Measurements from ENCODE around the gene COL6A3. TPM values are rescaled to one million over a fixed set of nuclear protein-coding genes. Genes with fewer than 3 reads are reported as not detected.

COL6A3 gene
- total and polyA plus RNA-seq, 9 of the 15 experiments (the other 6 are each of a cell fraction or from before 2014, with no cell fraction given): 0.07 to 4.1 (median 1.5) TPM

- H3K27ac ChIP-seq (ENCODE audit: extremely low read depth, low read depth, low read length): no peak overlapping the region
- peaks cover 0 to 9% of the 10 kb centered on the region in 2 experiments; a peak in 1 of 5 replicates for H3K27me3 ChIP-seq (ENCODE audit: control insufficient read depth in 2 of 2, insufficient read depth in 2 of 2, low read length in 2 of 2)
- no peaks in the 10 kb centered on the region for H3K9me3 ChIP-seq (replicated peaks; ENCODE audit: control insufficient read depth, insufficient read depth, low read depth, low read length)
- ChIA-PET POLR2A (no interaction called here), CTCF (ENCODE audit: low intra/inter-chr PET ratio) (no interaction called here)
- no peak for ATAC-seq
- no peak overlapping the region for H3K9ac ChIP-seq (ENCODE audit: insufficient read depth in 1 of 2, low read depth in 2 of 2, low read length in 2 of 2)
- TF ChIP-seq NR2C2 (CRISPR knock-in tag; IDR thresholded peaks at IDR 0.05): no peak
- TF ChIP-seq NR2C2 (tag; IDR thresholded peaks at IDR 0.05): no peak
- TF ChIP-seq ZFP1 (CRISPR knock-in tag; IDR thresholded peaks at IDR 0.05): no peak
- TF ChIP-seq NR0B1 (IDR thresholded peaks at IDR 0.05; ENCODE audit: partially characterized antibody): no peak
- TF ChIP-seq SIN3A (IDR thresholded peaks at IDR 0.05; ENCODE audit: borderline replicate concordance in 2 of 2, control insufficient read depth in 1 of 2, low read depth in 2 of 2, low read length in 2 of 2): no peak
- no peak for TF ChIP-seq TFE3 (CRISPR knock-in tag; IDR thresholded peaks at IDR 0.05)
- no peak for TF ChIP-seq ZNF511 (CRISPR knock-in tag; IDR thresholded peaks at IDR 0.05)
- TF ChIP-seq CBFA2T2 (conservative IDR thresholded peaks at IDR 0.05): no peak
- TF ChIP-seq ZNF146 (CRISPR knock-in tag; IDR thresholded peaks at IDR 0.05; ENCODE audit: unreplicated experiment): no peak
- no peak overlapping the region for H3K4me3 ChIP-seq
- no peaks in the 10 kb centered on the region for H4K20me1 ChIP-seq (replicated peaks; ENCODE audit: control insufficient read depth, insufficient read depth, low read length)
- in situ Hi-C loops (cut with MboI): no loop called here
- FAIRE-seq: no peak
- no peaks in the 10 kb centered on the region for H3K9me1 ChIP-seq (ENCODE audit: control insufficient read depth, insufficient read depth, low read length)
- BruUV-seq (replicated peaks): no TSS peak
- no peaks in the 10 kb centered on the region; a peak in 1 of 5 replicates for H3K4me1 ChIP-seq (replicated peaks in 1 of 2; ENCODE audit: control insufficient read depth in 2 of 2, insufficient read depth in 2 of 2, low read length in 2 of 2)
- intact Hi-C loops (cut with micrococcal nuclease): no loop called here
- no peak overlapping the region for H2AFZ ChIP-seq (ENCODE audit: low read depth, low read length)
- no peak overlapping the region for H3K4me2 ChIP-seq (ENCODE audit: insufficient read depth, low read length)
- no peaks in the 10 kb centered on the region for H3K36me3 ChIP-seq (ENCODE audit: control insufficient read depth, insufficient read depth, low read length)
- WGBS (ENCODE audit: insufficient coverage, low coverage, missing lambda C conversion rate): 0% methylated on average over 7 of the region's 7 CpGs
- H3K79me2 ChIP-seq (ENCODE audit: control insufficient read depth, insufficient read depth, low read length): no peaks in the 10 kb centered on the region
- DNase-seq (ENCODE audit: extremely low read depth in 1 of 4, low spot score in 3 of 4): no peak
These were observed 124.8 kb downstream of the COL6A3 start for GRCh38 chr2:237289139-237289538.

Measured in K562 (cell line).